Parathyroid adenoma (tissue), 2 donors: ENCODE measurements around the gene CBX3.

ENCODE experiments used
- H2AFZ ChIP-seq: fragments of 300-600 bp; sonication (generic); one replicate; pipeline ENCODE4 v1.7.0; 2017; ENCODE audit warnings: antibody characterized with exemption, mild to moderate bottlenecking
- H3K27ac ChIP-seq: fragments of 300-600 bp; sonication (generic); one replicate; pipeline ENCODE4 v1.7.0; 2017
- H3K27me3 ChIP-seq: fragments of 300-600 bp; sonication (generic); one replicate; pipeline ENCODE4 v1.7.0; 2017; ENCODE audit warnings: low read length; ENCODE audit not compliant: control insufficient read depth, insufficient read depth
- H3K36me3 ChIP-seq: fragments of 300-600 bp; sonication (generic); one replicate; pipeline ENCODE4 v1.7.0; 2017; ENCODE audit warnings: low read length; ENCODE audit not compliant: control insufficient read depth, insufficient read depth
- H3K4me1 ChIP-seq: fragments of 300-600 bp; sonication (generic); one replicate; pipeline ENCODE4 v1.7.0; 2017; ENCODE audit warnings: control low read depth
- H3K4me2 ChIP-seq: fragments of 300-600 bp; sonication (generic); one replicate; pipeline ENCODE4 v1.7.0; 2017; ENCODE audit warnings: low read length
- H3K4me3 ChIP-seq: fragments of 300-600 bp; sonication (generic); one replicate; pipeline ENCODE4 v1.7.0; 2017; ENCODE audit warnings: low read depth, low read length
- H3K79me2 ChIP-seq: fragments of 300-600 bp; sonication (generic); one replicate; pipeline ENCODE4 v1.7.0; 2017; ENCODE audit warnings: control low read depth
- H3K9ac ChIP-seq: fragments of 300-600 bp; sonication (generic); one replicate; pipeline ENCODE4 v1.7.0; 2017; ENCODE audit warnings: mild to moderate bottlenecking
- H3K9me3 ChIP-seq: fragments of 300-600 bp; sonication (generic); one replicate; pipeline ENCODE4 v1.7.0; 2017; ENCODE audit warnings: low read length; ENCODE audit not compliant: control insufficient read depth
- TF ChIP-seq, protein P1 (sequence below): fragments of 300-600 bp; sonication (generic); IDR thresholded peaks from one replicate; pipeline ENCODE4 v1.7.0; 2017; ENCODE audit warnings: antibody characterized with exemption, mild to moderate bottlenecking
- donor health status: primary hyperparathyroidism.

The CBX3 gene

DNA sequence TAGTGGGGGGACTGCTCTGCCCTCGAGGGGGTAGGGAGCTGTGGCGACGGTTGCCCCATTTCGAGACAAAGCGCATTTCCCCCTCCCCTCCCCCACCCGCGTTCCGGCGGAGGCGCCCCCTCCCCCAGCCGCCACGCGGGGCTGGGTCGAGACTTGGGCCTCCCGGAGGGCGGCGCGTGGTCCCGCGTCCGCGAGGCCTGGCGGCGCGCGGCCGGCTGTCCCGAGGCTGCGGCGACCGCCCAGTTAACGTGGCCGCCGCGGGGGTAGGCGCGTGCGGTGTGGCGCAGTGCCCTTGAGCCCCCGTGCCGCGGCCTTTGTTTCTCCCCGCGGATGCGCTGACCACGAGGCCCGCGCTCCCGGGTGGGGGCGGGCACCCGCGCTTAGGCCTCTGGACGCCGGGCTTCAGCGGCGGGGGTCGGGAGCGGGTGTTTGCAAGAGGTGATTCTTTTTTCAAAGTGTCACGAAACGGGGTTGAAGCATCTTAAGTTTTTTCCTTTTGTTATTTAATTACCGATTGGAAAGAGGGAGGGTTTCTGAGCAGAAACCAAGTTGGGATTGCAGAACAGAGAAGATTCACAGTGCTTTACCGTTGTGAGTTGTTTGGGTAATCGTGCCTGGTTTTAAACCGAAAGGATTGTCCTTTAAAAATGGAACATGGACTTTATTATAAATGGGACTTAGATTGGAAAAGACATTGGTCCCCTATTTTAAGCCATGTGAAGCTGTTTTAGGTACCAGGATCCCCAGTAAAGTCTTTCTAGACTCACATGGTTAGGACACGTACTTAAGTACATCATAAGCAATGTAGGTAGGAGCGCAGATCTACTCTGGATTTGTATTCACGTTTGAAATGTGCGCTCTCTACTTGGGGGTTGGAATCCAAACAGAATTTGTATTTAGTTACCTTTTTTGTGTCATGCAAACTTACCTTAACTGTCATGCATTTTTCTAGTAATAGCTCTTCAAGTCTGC is 760 bp downstream of the CBX3 start:
- Histone ChIP-seq H3K9ac (peak overlapping the region; percentile 99), H3K4me3 (peak overlapping the region; percentile 95), H3K4me2 (peak overlapping the region; percentile 85), H2AFZ (peak overlapping the region; percentile 85), H3K4me1 (peaks cover 10% of the 10 kb centered on the region), H3K79me2 (peaks cover 27% of the 10 kb centered on the region), H3K27ac (peak overlapping the region; percentile 100), H3K36me3 (no peaks in the 10 kb centered on the region), H3K27me3 (no peaks in the 10 kb centered on the region), H3K9me3 (no peaks in the 10 kb centered on the region)
- TF ChIP-seq, protein P1, sequence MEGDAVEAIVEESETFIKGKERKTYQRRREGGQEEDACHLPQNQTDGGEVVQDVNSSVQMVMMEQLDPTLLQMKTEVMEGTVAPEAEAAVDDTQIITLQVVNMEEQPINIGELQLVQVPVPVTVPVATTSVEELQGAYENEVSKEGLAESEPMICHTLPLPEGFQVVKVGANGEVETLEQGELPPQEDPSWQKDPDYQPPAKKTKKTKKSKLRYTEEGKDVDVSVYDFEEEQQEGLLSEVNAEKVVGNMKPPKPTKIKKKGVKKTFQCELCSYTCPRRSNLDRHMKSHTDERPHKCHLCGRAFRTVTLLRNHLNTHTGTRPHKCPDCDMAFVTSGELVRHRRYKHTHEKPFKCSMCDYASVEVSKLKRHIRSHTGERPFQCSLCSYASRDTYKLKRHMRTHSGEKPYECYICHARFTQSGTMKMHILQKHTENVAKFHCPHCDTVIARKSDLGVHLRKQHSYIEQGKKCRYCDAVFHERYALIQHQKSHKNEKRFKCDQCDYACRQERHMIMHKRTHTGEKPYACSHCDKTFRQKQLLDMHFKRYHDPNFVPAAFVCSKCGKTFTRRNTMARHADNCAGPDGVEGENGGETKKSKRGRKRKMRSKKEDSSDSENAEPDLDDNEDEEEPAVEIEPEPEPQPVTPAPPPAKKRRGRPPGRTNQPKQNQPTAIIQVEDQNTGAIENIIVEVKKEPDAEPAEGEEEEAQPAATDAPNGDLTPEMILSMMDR: no peak

DNA sequence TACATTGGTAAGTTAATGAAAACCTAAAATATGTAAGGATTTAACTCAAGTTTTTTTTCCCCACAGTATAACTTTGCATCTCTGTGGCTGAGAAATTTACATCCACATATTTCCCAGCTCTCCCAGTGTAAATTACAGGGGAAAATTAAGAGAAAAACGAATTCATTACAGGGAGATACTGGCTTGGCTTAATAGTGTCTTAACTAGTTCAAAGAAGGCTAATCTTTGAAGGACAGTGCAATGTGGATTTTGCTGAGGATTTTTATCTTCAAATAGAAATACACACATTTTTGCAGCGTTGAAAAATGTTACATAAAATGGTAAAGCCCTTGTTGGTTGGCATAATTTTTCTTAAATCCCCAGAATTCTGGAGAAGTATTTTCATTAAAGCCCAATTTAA is 1.5 kb downstream of the CBX3 start:
- Histone ChIP-seq H3K27ac (peak overlapping the region; percentile 8), H3K9ac (no peak overlapping the region)
- TF ChIP-seq, protein P1: no peak

DNA sequence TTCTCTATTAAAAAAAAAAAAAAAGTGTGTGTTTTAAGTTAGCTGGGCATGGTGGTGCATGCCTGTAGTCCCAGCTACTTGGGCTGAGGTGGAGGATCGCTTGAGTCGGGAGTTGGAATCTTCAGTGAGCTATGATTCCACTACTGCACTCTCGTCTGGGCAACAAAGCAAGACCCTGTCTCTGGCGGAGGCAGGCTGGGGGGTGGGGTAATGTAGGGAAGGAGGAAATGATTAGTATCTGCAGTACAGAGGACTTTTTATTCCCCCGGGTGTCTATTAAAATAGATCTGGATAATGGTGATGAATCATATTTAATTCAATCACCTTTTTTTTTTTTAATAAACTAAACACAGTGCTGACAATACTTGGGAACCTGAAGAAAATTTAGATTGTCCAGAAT is 6.5 kb downstream of the CBX3 start:
- Histone ChIP-seq H3K79me2 (no peaks in the 10 kb centered on the region), H3K36me3 (no peaks in the 10 kb centered on the region), H3K4me2 (no peak overlapping the region), H3K27me3 (no peaks in the 10 kb centered on the region), H3K9ac (no peak overlapping the region), H3K4me3 (no peak overlapping the region), H3K9me3 (no peaks in the 10 kb centered on the region), H2AFZ (no peak overlapping the region), H3K27ac (no peak overlapping the region), H3K4me1 (peaks cover 4% of the 10 kb centered on the region)
- TF ChIP-seq, protein P1: no peak

More for the DNA sequence above, 1.5 kb downstream of the CBX3 start:
- peaks cover 23% of the 10 kb centered on the region for H3K79me2 ChIP-seq
- H2AFZ ChIP-seq: no peak overlapping the region
- H3K27me3 ChIP-seq: no peaks in the 10 kb centered on the region
- peak overlapping the region; percentile 85 for H3K4me2 ChIP-seq
- H3K4me1 ChIP-seq: peaks cover 6% of the 10 kb centered on the region
- H3K4me3 ChIP-seq: peak overlapping the region; percentile 95
- H3K36me3 ChIP-seq: no peaks in the 10 kb centered on the region
- H3K9me3 ChIP-seq: no peaks in the 10 kb centered on the region

DNA sequence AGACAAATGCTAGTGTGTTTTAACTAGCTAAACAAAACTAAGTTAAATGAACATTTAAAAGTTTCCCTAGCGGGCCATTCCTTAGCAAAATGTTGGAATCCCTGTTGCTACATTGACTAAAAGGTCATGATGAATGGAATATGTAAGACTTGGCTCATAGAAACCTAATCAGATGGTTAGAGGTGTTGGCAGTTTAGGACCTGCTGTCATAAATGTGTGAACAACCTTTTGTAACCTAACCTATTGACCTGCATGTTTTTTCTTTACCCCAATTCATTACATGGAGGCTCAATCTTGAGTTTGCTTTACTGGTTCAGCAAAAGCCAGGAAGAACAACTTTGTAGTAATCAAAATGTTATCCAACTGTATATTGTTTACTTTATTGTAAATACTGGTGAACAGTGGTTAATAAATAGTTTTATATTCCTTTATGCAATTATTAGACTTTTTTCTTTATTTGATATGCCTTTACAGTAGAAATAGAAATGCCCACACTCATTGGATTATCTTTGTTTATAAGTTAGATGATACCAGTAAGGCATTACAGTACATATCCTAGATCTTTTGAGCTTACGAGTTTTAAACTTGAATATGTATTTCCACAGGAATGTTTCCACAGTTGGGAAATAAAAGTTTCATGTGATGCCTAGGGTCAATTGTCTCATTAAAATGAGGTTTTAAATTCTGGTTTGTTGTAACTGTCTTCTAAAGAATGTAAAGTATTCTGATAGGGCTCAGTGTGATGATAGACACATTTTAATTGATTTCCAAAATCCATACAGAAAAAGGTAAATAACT is 11.6 kb downstream of the CBX3 start:
- Histone ChIP-seq H3K27ac (no peak overlapping the region), H3K27me3 (no peaks in the 10 kb centered on the region), H3K79me2 (no peaks in the 10 kb centered on the region), H3K4me1 (no peaks in the 10 kb centered on the region), H3K9me3 (no peaks in the 10 kb centered on the region), H3K4me2 (no peak overlapping the region), H3K4me3 (no peak overlapping the region), H3K36me3 (no peaks in the 10 kb centered on the region), H2AFZ (no peak overlapping the region), H3K9ac (no peak overlapping the region)
- TF ChIP-seq, protein P1: no peak
